SK-N-SH treated with all-trans-retinoic acid at 6 μM for 48 hours (cell line): ENCODE measurements around the gene TMEM163.

Experiments
- ATAC-seq: fragments of 200-7000 bp; cut with Tn5 transposase; 3 replicates; pipeline ENCODE4 v1.9.1; 2020; ENCODE audit warnings: mild to moderate bottlenecking, moderate library complexity
- CREB5 ChIP-seq: fragments of 250-450 bp; sonication (Bioruptor Pico); IDR thresholded peaks from 2 replicates; pipeline ENCODE4 v1.5.1; 2020; ENCODE audit warnings: low read depth, mild to moderate bottlenecking, moderate library complexity
- CSDC2 ChIP-seq: fragments of 250-450 bp; sonication (Bioruptor Pico); IDR thresholded peaks from 2 replicates; pipeline ENCODE4 v1.5.0; 2020; ENCODE audit warnings: mild to moderate bottlenecking, moderate library complexity
- CSRNP3 ChIP-seq: fragments of 250-450 bp; sonication (Bioruptor Pico); IDR thresholded peaks from 2 replicates; pipeline ENCODE4 v1.5.1; 2021; ENCODE audit warnings: mild to moderate bottlenecking, moderate library complexity
- ESRRG ChIP-seq: fragments of 250-450 bp; sonication (Bioruptor Pico); IDR thresholded peaks from 2 replicates; pipeline ENCODE4 v1.6.1; 2021; ENCODE audit warnings: mild to moderate bottlenecking
- GLIS3 ChIP-seq: fragments of 250-450 bp; sonication (Bioruptor Pico); IDR thresholded peaks from 2 replicates; pipeline ENCODE4 v1.5.0; 2020; ENCODE audit warnings: mild to moderate bottlenecking, moderate library complexity
- ISL1 ChIP-seq: fragments of 250-450 bp; sonication (Bioruptor Pico); IDR thresholded peaks from 2 replicates; pipeline ENCODE4 v2.1.2; 2022; ENCODE audit warnings: mild to moderate bottlenecking, moderate library complexity
- OSR1 ChIP-seq: fragments of 250-450 bp; sonication (Bioruptor Pico); IDR thresholded peaks from 2 replicates; pipeline ENCODE4 v1.8.0; 2022; ENCODE audit warnings: moderate library complexity, mild to moderate bottlenecking, inconsistent platforms
- PATZ1 ChIP-seq: fragments of 250-450 bp; sonication (Bioruptor Pico); IDR thresholded peaks from 2 replicates; pipeline ENCODE4 v1.8.0; 2020; ENCODE audit warnings: mild to moderate bottlenecking, moderate library complexity, borderline replicate concordance
- POU6F1 ChIP-seq: fragments of 250-450 bp; sonication (Bioruptor Pico); IDR thresholded peaks from 2 replicates; pipeline ENCODE4 v1.8.0; 2021; ENCODE audit warnings: low read depth, mild to moderate bottlenecking, moderate library complexity, borderline replicate concordance
- PPARA ChIP-seq: fragments of 250-450 bp; sonication (Bioruptor Pico); IDR thresholded peaks from 2 replicates; pipeline ENCODE4 v1.5.0; 2020; ENCODE audit warnings: mild to moderate bottlenecking, borderline replicate concordance
- RARB ChIP-seq: fragments of 250-450 bp; sonication (Bioruptor Pico); IDR thresholded peaks from 2 replicates; pipeline ENCODE4 v1.8.0; 2021; ENCODE audit warnings: mild to moderate bottlenecking, moderate library complexity
- SNAI2 ChIP-seq: fragments of 250-450 bp; sonication (Bioruptor Pico); IDR thresholded peaks from 2 replicates; pipeline ENCODE4 v1.5.0; 2020; ENCODE audit warnings: mild to moderate bottlenecking, moderate library complexity
- TCF4 ChIP-seq: fragments of 250-450 bp; sonication (Bioruptor Pico); IDR thresholded peaks from 2 replicates; pipeline ENCODE4 v1.8.0; 2021; ENCODE audit warnings: mild to moderate bottlenecking, moderate library complexity, borderline replicate concordance
- TOX ChIP-seq: fragments of 250-450 bp; sonication (Bioruptor Pico); IDR thresholded peaks from 2 replicates; pipeline ENCODE4 v1.8.0; 2021; ENCODE audit warnings: mild to moderate bottlenecking, moderate library complexity, borderline replicate concordance
- TSHZ2 ChIP-seq: fragments of 250-450 bp; sonication (Bioruptor Pico); IDR thresholded peaks from 2 replicates; pipeline ENCODE4 v1.5.0; 2020; ENCODE audit warnings: mild to moderate bottlenecking, moderate library complexity
- ZC3H10 ChIP-seq: fragments of 250-450 bp; sonication (Bioruptor Pico); IDR thresholded peaks from 2 replicates; pipeline ENCODE4 v1.5.1; 2021; ENCODE audit warnings: mild to moderate bottlenecking, moderate library complexity
- ZFP3 ChIP-seq: fragments of 250-450 bp; sonication (Bioruptor Pico); IDR thresholded peaks from 2 replicates; pipeline ENCODE4 v1.5.0; 2020; ENCODE audit warnings: mild to moderate bottlenecking, moderate library complexity
- ZNF565 ChIP-seq: fragments of 450-650 bp; formaldehyde crosslinking; conservative IDR thresholded peaks from 2 replicates; pipeline ENCODE4 v1.5.0; 2020; ENCODE audit warnings: low read depth, mild to moderate bottlenecking, moderate library complexity
- ZNF70 ChIP-seq: fragments of 450-650 bp; formaldehyde crosslinking; IDR thresholded peaks from 2 replicates; pipeline ENCODE4 v1.5.0; 2020; ENCODE audit warnings: mild to moderate bottlenecking, moderate library complexity

The TMEM163 gene

GRCh38 chr2:134594399-134594798, 124.4 kb downstream of the TMEM163 start:
- ATAC-seq = no peak
- TF ChIP-seq OSR1 (CRISPR knock-in tag) = no peak
- no peak for TF ChIP-seq ZNF70 (CRISPR knock-in tag)

- TF ChIP-seq ZNF565 (CRISPR knock-in tag) (no peak), TOX (CRISPR knock-in tag) (no peak)
- no peak for ATAC-seq
These were observed 125.3 kb downstream of the TMEM163 start for GRCh38 chr2:134593519-134593918.

GRCh38 chr2:134592377-134592776, 126.4 kb downstream of the TMEM163 start:
- no peak for TF ChIP-seq PATZ1
- TF ChIP-seq TSHZ2 = no peak
- no peak for TF ChIP-seq CSRNP3 (CRISPR knock-in tag)
- TF ChIP-seq RARB (CRISPR knock-in tag) = no peak
- TF ChIP-seq CREB5 (CRISPR knock-in tag) = no peak
- no peak for TF ChIP-seq GLIS3 (CRISPR knock-in tag)
- no peak for TF ChIP-seq ESRRG (CRISPR knock-in tag)
- TF ChIP-seq ZC3H10 (CRISPR knock-in tag) = no peak
- TF ChIP-seq ZNF70 (CRISPR knock-in tag) = no peak
- no peak for TF ChIP-seq POU6F1 (CRISPR knock-in tag)
- no peak for TF ChIP-seq ZFP3
- TF ChIP-seq TOX (CRISPR knock-in tag) = no peak
- no peak for TF ChIP-seq ISL1 (CRISPR knock-in tag)
- TF ChIP-seq TCF4 (CRISPR knock-in tag) = no peak

GRCh38 chr2:134591526-134591925, 127.3 kb downstream of the TMEM163 start:
- TF ChIP-seq ESRRG (CRISPR knock-in tag) (no peak), OSR1 (CRISPR knock-in tag) (no peak), SNAI2 (no peak), ISL1 (CRISPR knock-in tag) (no peak), TCF4 (CRISPR knock-in tag) (no peak), ZFP3 (no peak), GLIS3 (CRISPR knock-in tag) (no peak), PATZ1 (no peak), CSDC2 (no peak), POU6F1 (CRISPR knock-in tag) (no peak), ZNF70 (CRISPR knock-in tag) (no peak), ZC3H10 (CRISPR knock-in tag) (no peak), PPARA (CRISPR knock-in tag) (no peak), TOX (CRISPR knock-in tag) (no peak)
- ATAC-seq = no peak

More at GRCh38 chr2:134592377-134592776, 126.4 kb downstream of the TMEM163 start:
- ATAC-seq = no peak
